ENCODE measurements around the gene PPP1R16B.
"Not testable (repeated sequence)": the region's sequence is repeated elsewhere in the genome, so short reads cannot be mapped to it uniquely, and the experiment has no call there.

The PPP1R16B gene

GRCh38 chr20:38812709-38813573, 7.4 kb downstream of the PPP1R16B start:
- no peaks in the 10 kb centered on the region for H3K4me1 ChIP-seq (ENCODE audit: low read depth, poor library complexity, severe bottlenecking)
- no peak overlapping the region for H3K4me2 ChIP-seq
- H3K79me2 ChIP-seq (ENCODE audit: insufficient read depth, low read depth) = no peaks in the 10 kb centered on the region
- H3K36me3 ChIP-seq (ENCODE audit: insufficient read depth) = no peaks in the 10 kb centered on the region
- no peaks in the 10 kb centered on the region for H4K20me1 ChIP-seq (ENCODE audit: insufficient read depth)
- no peaks in the 10 kb centered on the region for H3K27me3 ChIP-seq (ENCODE audit: insufficient read depth, low read depth)
- H3K4me3 ChIP-seq (IDR thresholded peaks at IDR 0.05; ENCODE audit: insufficient read depth, low read depth, low read length) = no peak overlapping the region
- no peak overlapping the region for H2AFZ ChIP-seq (ENCODE audit: low read depth)
- H3K9ac ChIP-seq = no peak overlapping the region
- no peak for TF ChIP-seq CTCF (conservative IDR thresholded peaks at IDR 0.05; ENCODE audit: low read depth, low read length)
- H3K27ac ChIP-seq = no peak overlapping the region

- H3K4me3 ChIP-seq (IDR thresholded peaks at IDR 0.05; ENCODE audit: insufficient read depth, low read depth, low read length); H3K36me3 ChIP-seq (ENCODE audit: insufficient read depth); H3K4me2 ChIP-seq; H3K79me2 ChIP-seq (ENCODE audit: insufficient read depth, low read depth); H3K27ac ChIP-seq; H3K9ac ChIP-seq; H3K27me3 ChIP-seq (ENCODE audit: insufficient read depth, low read depth); H4K20me1 ChIP-seq (ENCODE audit: insufficient read depth); H2AFZ ChIP-seq (ENCODE audit: low read depth); H3K4me1 ChIP-seq (ENCODE audit: low read depth, poor library complexity, severe bottlenecking): not testable (repeated sequence)
These were observed 8.1 kb downstream of the PPP1R16B start for GRCh38 chr20:38813574-38813962.

- Histone ChIP-seq H3K4me1 (ENCODE audit: low read depth, poor library complexity, severe bottlenecking) (no peaks in the 10 kb centered on the region), H3K9ac (no peak overlapping the region), H3K36me3 (ENCODE audit: insufficient read depth) (no peaks in the 10 kb centered on the region), H2AFZ (ENCODE audit: low read depth) (no peak overlapping the region), H3K27ac (no peak overlapping the region), H3K79me2 (ENCODE audit: insufficient read depth, low read depth) (no peaks in the 10 kb centered on the region), H3K4me3 (IDR thresholded peaks at IDR 0.05; ENCODE audit: insufficient read depth, low read depth, low read length) (no peak overlapping the region), H4K20me1 (ENCODE audit: insufficient read depth) (no peaks in the 10 kb centered on the region), H3K4me2 (no peak overlapping the region), H3K27me3 (ENCODE audit: insufficient read depth, low read depth) (no peaks in the 10 kb centered on the region)
- no peak for TF ChIP-seq CTCF (conservative IDR thresholded peaks at IDR 0.05; ENCODE audit: low read depth, low read length)
These were observed 9.9 kb downstream of the PPP1R16B start for GRCh38 chr20:38815446-38815845.

DNA sequence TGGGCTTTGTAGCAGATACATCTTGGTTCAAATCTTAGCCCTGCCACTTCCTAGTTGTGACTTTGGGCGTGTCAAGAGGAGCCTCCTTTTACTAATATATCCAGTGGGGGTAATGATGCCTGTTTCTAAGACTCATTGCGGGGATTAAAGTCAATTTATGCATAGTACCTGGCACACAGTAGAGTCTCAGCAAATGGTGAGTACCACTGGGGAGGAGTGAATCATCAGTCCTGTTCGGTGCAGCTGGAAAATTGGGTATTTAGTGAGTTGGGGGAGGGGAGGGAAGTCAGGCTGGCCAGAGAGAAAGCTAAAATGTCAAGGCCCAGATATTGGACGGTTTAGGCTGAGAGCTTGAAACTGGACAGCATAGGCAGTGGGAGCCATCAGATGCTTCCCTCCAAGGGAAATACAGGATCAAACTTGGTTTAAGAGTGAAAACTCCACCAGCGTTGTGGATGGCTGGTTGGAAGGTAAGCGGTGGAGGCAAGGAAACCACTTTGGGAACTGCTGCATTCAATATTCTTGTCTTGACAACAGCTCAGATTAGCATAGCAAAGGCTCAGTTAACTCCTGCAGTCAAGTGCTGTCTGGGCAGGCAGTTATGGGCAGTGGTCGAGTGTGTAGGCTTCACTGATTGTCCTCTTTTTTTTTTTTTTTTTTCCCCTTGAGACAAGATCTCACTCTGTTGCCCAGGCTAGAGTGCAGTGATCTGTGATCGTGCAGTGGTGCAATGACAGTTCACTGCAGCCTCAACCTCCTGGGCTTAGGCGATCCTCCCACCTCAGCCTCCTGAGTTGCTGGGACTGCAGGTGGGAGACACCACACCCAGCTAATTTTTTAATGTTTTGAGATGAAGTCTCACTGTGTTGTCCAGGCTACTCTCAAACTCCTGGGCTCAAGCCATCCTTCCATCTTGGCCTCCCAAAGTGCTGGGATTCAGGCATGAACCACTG, 12.9 kb downstream of the PPP1R16B start:
- Histone ChIP-seq H2AFZ (ENCODE audit: low read depth) (no peak overlapping the region), H3K9ac (no peak overlapping the region), H3K4me3 (IDR thresholded peaks at IDR 0.05; ENCODE audit: insufficient read depth, low read depth, low read length) (no peak overlapping the region), H3K27ac (no peak overlapping the region), H3K4me2 (no peak overlapping the region), H4K20me1 (ENCODE audit: insufficient read depth) (no peaks in the 10 kb centered on the region), H3K27me3 (ENCODE audit: insufficient read depth, low read depth) (no peaks in the 10 kb centered on the region), H3K36me3 (ENCODE audit: insufficient read depth) (no peaks in the 10 kb centered on the region), H3K4me1 (ENCODE audit: low read depth, poor library complexity, severe bottlenecking) (peaks cover 14% of the 10 kb centered on the region), H3K79me2 (ENCODE audit: insufficient read depth, low read depth) (no peaks in the 10 kb centered on the region)
- TF ChIP-seq CTCF (conservative IDR thresholded peaks at IDR 0.05; ENCODE audit: low read depth, low read length) = no peak
